ENCODE data around the gene NFS1.
"Not testable (repeated sequence)": the region's sequence is repeated elsewhere in the genome, so short reads cannot be mapped to it uniquely, and the experiment has no call there.

NFS1 gene

GRCh38 chr20:35706591-35707529 lies 7.7 kb upstream of the NFS1 start:
- not testable (repeated sequence) for DNase-seq

GRCh38 chr20:35705894-35706293 lies 6.7 kb upstream of the NFS1 start:
- DNase-seq: not testable (repeated sequence)

- DNase-seq: no peak
Observed at GRCh38 chr20:35704514-35705261, 5.5 kb upstream of the NFS1 start.

GRCh38 chr20:35702824-35703695 lies 3.9 kb upstream of the NFS1 start:
- no peak for DNase-seq

GRCh38 chr20:35702051-35702823 lies 3.1 kb upstream of the NFS1 start:
- DNase-seq: no peak

- DNase-seq: no peak
Observed at GRCh38 chr20:35700625-35701148, 1.5 kb upstream of the NFS1 start.

GRCh38 chr20:35699957-35700624 lies 939 bp upstream of the NFS1 start:
- no peak for DNase-seq

- peak in 1 of 2 experiments; percentile 4 for DNase-seq
Observed at GRCh38 chr20:35698298-35699126, 640 bp downstream of the NFS1 start.

- no peak for DNase-seq
Observed at GRCh38 chr20:35697696-35698297, 1.4 kb downstream of the NFS1 start.

- no peak for DNase-seq
Observed at GRCh38 chr20:35695978-35696377, 3.2 kb downstream of the NFS1 start.

- no peak for DNase-seq
Observed at GRCh38 chr20:35695245-35695749, 3.9 kb downstream of the NFS1 start.

- no peak for DNase-seq
Observed at GRCh38 chr20:35690265-35690664, 8.9 kb downstream of the NFS1 start.

- DNase-seq: not testable (repeated sequence)
Observed at GRCh38 chr20:35686872-35687271, 12.3 kb downstream of the NFS1 start.

- DNase-seq: not testable (repeated sequence)
Observed at GRCh38 chr20:35685368-35685767, 13.8 kb downstream of the NFS1 start.

GRCh38 chr20:35681960-35682359 lies 17.2 kb downstream of the NFS1 start:
- no peak for DNase-seq

GRCh38 chr20:35680452-35681183 lies 18.5 kb downstream of the NFS1 start:
- DNase-seq: no peak

- DNase-seq: no peak
Observed at GRCh38 chr20:35674921-35675320, 24.2 kb downstream of the NFS1 start.

GRCh38 chr20:35673884-35674283 lies 25.3 kb downstream of the NFS1 start:
- no peak for DNase-seq

- no peak for DNase-seq
Observed at GRCh38 chr20:35669681-35670080, 29.5 kb downstream of the NFS1 start.
